ENCODE results near the gene SNORC.

Gene SNORC

GRCh38 chr2:232888839-232889529, 18.9 kb downstream of the SNORC start:
- Histone ChIP-seq H3K27ac (no peak overlapping the region), H3K9me3 (ENCODE audit: severe bottlenecking) (no peaks in the 10 kb centered on the region), H3K4me3 (ENCODE audit: low read depth, low read length) (no peak overlapping the region), H3K36me3 (no peaks in the 10 kb centered on the region), H3K27me3 (ENCODE audit: insufficient read depth, low read depth, severe bottlenecking) (no peaks in the 10 kb centered on the region)
- no peak for TF ChIP-seq CTCF (IDR thresholded peaks at IDR 0.05; ENCODE audit: low read depth, low read length)
- no peak for DNase-seq

- TF ChIP-seq CTCF (IDR thresholded peaks at IDR 0.05; ENCODE audit: low read depth, low read length): no peak
- Histone ChIP-seq H3K4me3 (ENCODE audit: low read depth, low read length) (no peak overlapping the region), H3K36me3 (no peaks in the 10 kb centered on the region), H3K9me3 (ENCODE audit: severe bottlenecking) (no peaks in the 10 kb centered on the region), H3K27ac (no peak overlapping the region), H3K27me3 (ENCODE audit: insufficient read depth, low read depth, severe bottlenecking) (no peaks in the 10 kb centered on the region)
- DNase-seq: no peak
Observed at GRCh38 chr2:232889876-232890401, 19.9 kb downstream of the SNORC start.

DNA sequence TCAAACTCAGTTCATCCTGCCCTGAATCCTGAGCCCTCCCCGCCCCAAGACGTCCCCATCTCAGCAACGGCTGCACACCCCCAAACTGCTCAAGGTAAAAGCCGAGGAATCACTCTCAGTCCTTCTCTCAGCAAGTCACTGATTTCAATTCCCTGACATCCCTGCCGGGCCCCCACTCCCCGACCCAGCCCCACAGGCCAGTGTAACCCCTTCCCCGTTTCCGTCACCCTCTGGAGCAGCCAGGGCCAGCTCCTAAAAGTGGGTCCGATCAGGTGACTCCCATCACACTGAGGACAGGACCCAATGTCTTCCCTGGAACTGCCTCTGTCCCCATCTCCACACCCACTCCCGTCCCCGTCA, 20.5 kb downstream of the SNORC start:
- H3K9me3 ChIP-seq (ENCODE audit: severe bottlenecking): no peaks in the 10 kb centered on the region
- H3K27ac ChIP-seq: no peak overlapping the region
- TF ChIP-seq CTCF (IDR thresholded peaks at IDR 0.05; ENCODE audit: low read depth, low read length): no peak
- H3K4me3 ChIP-seq (ENCODE audit: low read depth, low read length): no peak overlapping the region
- no peaks in the 10 kb centered on the region for H3K36me3 ChIP-seq
- DNase-seq: no peak
- no peaks in the 10 kb centered on the region for H3K27me3 ChIP-seq (ENCODE audit: insufficient read depth, low read depth, severe bottlenecking)

DNA sequence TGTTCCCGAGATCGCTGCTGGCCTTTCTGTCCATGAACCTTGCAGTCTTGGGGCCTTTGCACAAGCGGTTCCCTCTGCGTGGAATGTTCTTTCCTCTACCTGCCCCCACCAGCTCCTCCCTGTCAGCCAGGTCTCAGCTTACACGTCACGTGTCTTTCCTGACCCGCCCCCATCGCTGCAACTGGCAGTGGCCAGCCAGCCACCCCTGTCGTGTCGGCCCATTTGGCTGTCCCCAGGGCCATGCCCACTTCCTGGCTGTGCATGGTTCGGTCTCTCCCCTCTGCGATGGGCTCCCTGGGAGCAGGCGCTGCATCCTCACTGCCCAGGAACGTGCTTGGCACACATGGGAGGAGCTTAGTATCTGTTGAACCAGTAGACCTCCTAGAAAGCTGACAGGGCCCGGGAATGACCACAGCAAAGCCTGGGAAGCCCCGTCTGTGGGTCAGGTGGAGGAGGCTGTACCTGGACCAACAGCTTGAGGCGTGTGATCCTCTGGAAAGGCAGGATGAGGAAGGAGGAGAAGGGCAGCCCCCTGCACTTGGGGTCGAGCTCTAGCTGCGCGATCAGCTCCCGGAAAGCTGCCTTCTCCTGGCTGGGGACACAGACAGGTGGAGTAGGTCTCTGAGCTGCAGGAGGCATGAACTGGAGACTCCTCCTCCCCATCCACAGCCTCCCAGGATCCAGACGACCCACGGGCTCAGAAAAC, 21.0 kb downstream of the SNORC start:
- H3K36me3 ChIP-seq: no peaks in the 10 kb centered on the region
- no peak overlapping the region for H3K4me3 ChIP-seq (ENCODE audit: low read depth, low read length)
- no peak overlapping the region for H3K27ac ChIP-seq
- H3K9me3 ChIP-seq (ENCODE audit: severe bottlenecking): no peaks in the 10 kb centered on the region
- H3K27me3 ChIP-seq (ENCODE audit: insufficient read depth, low read depth, severe bottlenecking): no peaks in the 10 kb centered on the region
- no peak for TF ChIP-seq CTCF (IDR thresholded peaks at IDR 0.05; ENCODE audit: low read depth, low read length)
- peak; percentile 70 for DNase-seq

- H3K4me3 ChIP-seq (ENCODE audit: low read depth, low read length): no peak overlapping the region
- no peak overlapping the region for H3K27ac ChIP-seq
- no peaks in the 10 kb centered on the region for H3K9me3 ChIP-seq (ENCODE audit: severe bottlenecking)
- no peak for DNase-seq
- no peaks in the 10 kb centered on the region for H3K27me3 ChIP-seq (ENCODE audit: insufficient read depth, low read depth, severe bottlenecking)
- no peaks in the 10 kb centered on the region for H3K36me3 ChIP-seq
- TF ChIP-seq CTCF (IDR thresholded peaks at IDR 0.05; ENCODE audit: low read depth, low read length): no peak
Observed at GRCh38 chr2:232891621-232892071, 21.6 kb downstream of the SNORC start.
